Skeletal muscle cell (primary cell): ENCODE results near the gene LHX8.
"Not testable (repeated sequence)": the region's sequence is repeated elsewhere in the genome, so short reads cannot be mapped to it uniquely, and the experiment has no call there.

Experiments
- DNase-seq: peaks from one replicate; pipeline ENCODE4 v3.0.0-alpha.2; 2010; ENCODE audit warnings: low read depth
- H3K4me3 ChIP-seq: 2 replicates; pipeline ENCODE4 v1.5.1; 2011; ENCODE audit warnings: low read depth, mild to moderate bottlenecking, control low read depth, low read length, moderate library complexity

Gene LHX8

DNA sequence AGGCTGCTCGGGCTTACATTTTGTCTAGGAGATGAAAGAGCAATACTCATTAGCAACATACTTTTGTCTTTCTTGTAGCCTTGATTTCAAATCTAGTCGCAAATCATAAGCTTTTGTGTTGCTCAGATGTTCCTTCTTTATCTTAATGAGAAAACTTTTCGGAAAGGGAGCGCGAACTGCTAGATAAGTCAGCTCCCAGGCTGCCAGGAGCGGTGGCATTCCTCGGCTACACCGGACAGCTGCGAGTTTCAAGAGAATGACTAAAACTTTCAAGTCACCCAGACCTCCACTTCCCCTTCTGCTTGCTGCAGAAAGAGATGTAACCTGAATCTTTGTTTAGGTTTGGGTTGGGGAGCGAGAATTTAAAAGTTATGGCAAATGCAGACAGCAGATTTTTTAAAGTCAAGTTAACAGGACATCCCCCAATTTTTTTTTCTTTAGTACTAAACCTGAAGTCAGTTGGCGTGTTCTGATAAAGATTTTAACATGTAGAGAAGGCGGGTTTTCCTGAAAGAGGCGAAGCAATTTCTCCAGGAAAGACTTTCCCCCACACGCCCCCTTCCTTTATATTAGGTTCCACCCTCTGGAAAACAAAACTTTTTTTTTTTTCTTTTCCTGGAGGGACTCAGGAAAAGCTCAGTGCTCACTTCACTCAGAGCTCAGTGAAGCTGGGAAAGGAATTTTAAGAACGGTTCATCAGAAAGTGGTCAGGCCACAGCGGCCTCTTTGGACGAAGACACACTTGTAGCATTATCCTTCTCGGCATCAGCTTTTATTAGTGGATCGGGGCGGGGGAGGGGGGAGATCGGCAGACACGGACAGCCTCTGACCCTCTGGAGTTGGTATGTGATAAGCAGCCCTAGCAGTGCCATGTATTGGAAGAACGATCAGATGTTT lies at the start of gene LHX8:
Gene LHX8 (plus strand): TSS at position 639 of the 897 bp plus-strand sequence. CDS start 2,227 bp downstream, outside the sequence.
- DNase-seq: no peak
- no peak within 1 kb of the TSS for H3K4me3 ChIP-seq

DNA sequence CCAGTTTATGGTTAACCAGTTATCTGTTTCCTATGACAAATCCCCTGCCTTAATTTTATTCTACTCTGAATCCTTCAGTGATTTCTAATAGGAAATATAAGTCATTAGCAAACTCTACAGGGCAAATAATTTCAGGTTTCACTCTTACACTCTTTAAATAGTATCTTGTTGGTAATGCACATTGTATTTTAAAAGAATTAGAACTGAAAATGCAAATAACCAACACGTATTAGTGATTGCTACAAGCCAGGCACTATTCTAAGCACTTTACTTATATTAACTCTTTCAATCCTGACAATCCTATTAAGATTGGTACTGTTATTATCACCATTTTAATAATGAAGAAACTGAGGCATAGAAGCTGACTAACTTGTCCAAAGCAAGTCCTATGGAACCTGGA lies 48.3 kb upstream of the LHX8 start:
- H3K4me3 ChIP-seq: no peak overlapping the region
- DNase-seq: no peak

DNA sequence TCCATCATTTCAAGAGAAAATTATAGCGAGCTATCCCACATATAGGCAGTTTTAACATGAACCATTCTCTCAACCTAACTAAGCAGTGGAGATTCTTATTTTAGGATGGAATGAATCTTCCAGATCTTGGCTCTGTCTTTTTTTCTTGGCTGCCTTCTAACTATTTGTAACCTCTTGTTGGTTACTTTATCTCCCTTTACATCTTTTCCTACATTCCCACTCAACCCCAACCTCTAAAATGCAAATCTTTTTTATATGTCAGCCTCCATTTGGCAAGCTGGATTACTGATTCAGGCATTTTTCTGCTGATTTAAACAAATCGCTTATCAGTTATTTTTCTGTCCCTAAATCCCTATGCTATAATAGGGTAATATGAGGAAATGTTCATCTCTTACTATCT lies 46.9 kb upstream of the LHX8 start:
- H3K4me3 ChIP-seq: no peak overlapping the region

DNA sequence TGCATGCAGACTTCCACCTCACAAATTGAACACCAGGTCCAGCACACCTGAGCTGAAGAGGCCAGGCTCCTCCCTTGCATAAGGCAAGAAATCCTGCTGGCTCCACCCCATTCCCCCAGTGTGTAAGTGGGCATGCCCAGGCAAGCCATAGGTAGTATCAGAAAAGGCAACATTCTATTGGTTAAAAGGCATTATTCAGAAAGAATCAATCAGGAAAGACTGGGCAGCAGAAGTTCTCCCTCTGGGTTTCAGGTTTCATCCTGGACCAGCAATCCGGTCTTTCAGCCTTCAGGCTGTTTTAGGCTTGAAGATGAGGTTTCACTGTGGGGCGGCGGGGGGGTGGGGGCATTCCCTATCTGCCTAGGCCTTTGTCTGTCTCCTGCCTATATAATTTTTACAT lies 42.0 kb upstream of the LHX8 start:
- H3K4me3 ChIP-seq: no peak overlapping the region
- no peak for DNase-seq

More for the DNA sequence above, 46.9 kb upstream of the LHX8 start:
- no peak for DNase-seq

- DNase-seq: no peak
- H3K4me3 ChIP-seq: no peak overlapping the region
These were observed 36.5 kb upstream of the LHX8 start for GRCh38 chr1:75097654-75098053.

DNA sequence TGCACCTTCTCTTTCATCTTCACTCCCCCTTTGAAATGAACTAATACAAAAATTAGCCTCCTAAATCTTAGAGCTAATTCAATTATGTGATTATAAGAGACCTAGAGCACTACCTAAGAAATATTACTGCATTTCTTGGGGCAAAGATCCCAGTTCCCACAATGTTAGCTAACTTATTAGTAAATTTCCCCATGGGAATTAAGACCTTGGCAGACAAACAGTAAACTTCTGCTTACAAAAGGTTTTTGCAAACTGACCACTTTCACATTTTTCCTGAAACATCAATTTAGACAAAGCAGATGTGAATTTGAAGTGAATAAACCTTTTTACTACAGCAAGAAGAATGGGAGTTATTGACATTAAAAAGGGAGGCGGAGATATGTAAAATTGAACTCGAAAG lies 34.6 kb upstream of the LHX8 start:
- no peak overlapping the region for H3K4me3 ChIP-seq
- no peak for DNase-seq

DNA sequence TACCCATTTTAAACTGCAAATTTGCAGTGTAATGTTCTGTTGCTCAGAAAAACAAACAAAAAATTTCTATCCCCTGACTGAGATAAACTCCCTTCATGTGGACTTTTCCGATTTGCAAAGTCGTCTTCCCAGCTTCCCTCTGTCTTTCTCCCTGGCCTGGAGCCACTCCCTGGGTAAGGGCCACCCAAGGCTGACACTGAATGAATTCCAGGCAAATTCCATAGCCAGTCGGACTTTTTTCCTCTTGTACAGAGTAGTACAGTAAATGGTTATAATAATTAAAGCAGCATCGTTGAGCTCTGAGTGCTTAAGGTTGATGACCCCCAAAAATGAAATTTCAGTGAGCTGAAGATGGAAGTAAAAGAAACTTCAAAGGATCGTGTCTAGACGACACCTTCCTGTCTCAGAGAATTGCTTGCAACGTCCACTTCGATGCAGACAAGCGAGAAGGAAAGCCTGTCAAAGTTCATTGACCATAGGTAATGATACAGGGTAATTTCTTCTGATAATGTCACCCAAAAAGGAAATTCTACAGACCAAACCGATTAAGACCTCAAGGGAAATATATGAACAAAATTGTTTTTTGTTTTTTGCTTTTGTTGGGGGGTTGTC lies 33.6 kb upstream of the LHX8 start:
- DNase-seq: no peak
- no peak overlapping the region for H3K4me3 ChIP-seq

DNA sequence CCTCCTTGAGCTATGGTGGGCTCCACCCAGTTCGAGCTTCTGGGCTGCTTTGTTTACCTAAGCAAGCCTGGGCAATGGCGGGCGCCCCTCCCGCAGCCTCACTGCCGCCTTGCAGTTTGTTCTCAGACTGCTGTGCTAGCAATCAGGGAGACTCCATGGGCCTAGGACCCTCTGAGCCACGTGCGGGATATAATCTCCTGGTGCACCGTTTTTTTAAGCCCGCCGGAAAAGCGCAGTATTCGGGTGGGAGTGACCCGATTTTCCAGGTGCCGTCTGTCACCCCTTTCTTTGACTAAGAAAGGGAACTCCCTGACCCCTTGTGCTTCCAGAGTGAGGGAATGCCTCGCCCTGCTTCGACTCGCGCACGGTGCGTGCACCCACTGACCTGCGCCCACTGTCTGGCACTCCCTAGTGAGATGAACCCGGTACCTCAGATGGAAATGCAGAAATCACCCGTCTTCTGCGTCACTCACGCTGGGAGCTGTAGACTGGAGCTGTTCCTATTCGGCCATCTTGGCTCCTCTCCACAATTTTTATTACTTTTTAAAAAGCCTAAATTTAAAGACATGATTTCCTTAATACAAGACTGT lies 21.7 kb upstream of the LHX8 start:
- not testable (repeated sequence) for H3K4me3 ChIP-seq, DNase-seq

DNA sequence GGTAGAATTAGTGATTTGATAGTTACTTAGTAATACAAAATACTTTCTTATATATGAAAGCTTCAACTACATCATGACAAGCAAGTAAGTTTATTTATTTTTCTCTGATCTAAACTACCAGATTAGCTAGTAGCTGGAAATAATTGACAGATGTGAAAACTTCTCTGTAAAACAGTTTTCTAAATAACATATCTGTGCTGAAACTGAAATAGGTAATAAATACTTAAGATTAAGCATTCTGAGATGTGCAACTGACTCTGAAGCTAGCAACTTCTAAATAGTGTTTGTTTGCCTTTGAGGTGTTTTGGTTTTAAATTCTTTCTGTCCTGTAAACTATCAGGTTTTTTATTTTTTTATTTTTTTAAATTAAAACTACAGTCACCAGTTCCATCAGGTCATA lies 18.5 kb upstream of the LHX8 start:
- no peak overlapping the region for H3K4me3 ChIP-seq
- no peak for DNase-seq

DNA sequence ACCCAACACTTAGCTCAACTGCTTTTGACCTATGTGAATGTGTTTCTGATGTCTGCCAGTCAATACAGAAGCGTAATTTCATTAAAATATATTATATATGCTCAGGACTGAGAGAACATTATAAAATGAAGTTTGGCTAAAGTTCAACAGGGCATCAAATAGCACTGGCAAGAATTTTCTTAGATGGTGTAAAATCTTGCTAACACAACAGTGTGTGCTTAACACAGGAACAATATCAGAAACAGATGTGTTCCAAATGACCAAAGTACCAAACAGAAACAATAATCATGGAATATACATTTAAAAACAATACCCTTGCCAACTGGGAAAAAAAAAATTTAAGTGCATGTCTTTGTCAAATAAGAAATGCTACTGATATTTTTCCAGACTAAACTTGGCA lies 10.4 kb upstream of the LHX8 start:
- no peak for DNase-seq
- no peak overlapping the region for H3K4me3 ChIP-seq

GRCh38 chr1:75124510-75124909 lies 9.7 kb upstream of the LHX8 start:
- no peak for DNase-seq
- no peak overlapping the region for H3K4me3 ChIP-seq

- no peak for DNase-seq
- no peak overlapping the region for H3K4me3 ChIP-seq
These were observed 8.9 kb upstream of the LHX8 start for GRCh38 chr1:75125161-75125726.

DNA sequence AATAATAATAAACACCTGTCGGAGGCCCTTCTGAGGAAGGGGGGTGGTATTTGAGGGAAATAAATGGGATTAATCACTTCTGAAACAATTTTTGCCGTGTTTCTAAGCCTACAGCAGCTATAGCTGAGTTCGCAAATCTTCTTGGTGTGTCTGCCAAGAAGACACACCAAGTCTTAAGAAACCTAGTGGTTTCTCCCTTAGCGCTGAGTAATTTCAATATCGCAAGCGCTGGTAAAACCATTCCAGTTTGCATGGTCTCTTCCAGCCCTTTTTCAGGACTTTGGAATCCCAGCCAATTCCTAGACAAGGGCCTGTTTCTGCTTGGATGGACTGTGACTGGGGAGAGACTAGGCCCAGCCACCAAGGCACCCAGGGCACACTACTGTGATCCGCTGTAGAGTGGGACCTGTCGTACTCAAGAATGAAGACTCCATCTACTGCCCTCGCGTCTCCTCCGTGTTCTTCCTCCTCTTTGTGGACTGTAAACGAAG lies 7.5 kb upstream of the LHX8 start:
- no peak for DNase-seq
- H3K4me3 ChIP-seq: no peak overlapping the region

GRCh38 chr1:75127916-75128717 lies 6.1 kb upstream of the LHX8 start:
- no peak for DNase-seq
- H3K4me3 ChIP-seq: no peak overlapping the region

- H3K4me3 ChIP-seq: no peak overlapping the region
- no peak for DNase-seq
These were observed 4.6 kb upstream of the LHX8 start for GRCh38 chr1:75129660-75129982.

DNA sequence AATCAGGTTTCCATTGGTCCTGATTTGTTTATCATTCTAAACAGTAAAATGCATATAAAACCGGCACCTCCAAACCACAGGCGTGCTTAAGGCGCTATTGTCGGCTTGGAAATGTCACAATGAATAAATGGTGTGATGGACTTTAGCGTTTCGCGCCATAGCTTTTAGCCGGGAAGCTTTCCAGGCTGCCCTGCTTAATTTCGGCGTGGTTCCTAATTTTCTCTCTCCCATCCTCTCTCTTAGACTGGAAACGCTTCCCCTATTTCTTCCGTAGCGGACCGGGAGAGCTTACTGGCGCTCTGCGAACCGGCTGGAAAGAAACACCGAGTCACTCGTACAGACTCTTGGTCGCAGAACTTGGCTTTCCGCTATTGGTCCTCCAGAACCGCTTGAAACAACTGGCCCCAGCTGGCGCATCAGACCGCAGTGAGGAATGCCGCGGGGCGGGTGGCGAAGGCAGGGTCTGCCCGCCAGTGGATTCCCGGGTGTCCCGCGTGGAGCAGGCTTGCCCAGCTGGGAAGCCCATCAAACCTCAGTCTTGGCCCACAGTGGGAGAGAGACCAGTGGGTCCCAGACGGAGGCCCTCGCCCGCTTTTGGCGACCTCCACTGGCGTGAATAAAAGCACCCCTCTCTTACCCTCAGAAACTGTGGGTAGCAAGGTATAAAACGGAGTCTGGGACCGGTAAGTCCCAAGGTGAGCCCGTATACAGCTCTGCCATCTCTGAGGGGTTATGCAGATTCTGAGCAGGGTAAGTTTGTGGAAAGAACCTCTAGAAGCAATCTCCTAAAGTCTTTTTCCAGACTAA lies 4.0 kb upstream of the LHX8 start:
- H3K4me3 ChIP-seq: no peak overlapping the region
- no peak for DNase-seq

DNA sequence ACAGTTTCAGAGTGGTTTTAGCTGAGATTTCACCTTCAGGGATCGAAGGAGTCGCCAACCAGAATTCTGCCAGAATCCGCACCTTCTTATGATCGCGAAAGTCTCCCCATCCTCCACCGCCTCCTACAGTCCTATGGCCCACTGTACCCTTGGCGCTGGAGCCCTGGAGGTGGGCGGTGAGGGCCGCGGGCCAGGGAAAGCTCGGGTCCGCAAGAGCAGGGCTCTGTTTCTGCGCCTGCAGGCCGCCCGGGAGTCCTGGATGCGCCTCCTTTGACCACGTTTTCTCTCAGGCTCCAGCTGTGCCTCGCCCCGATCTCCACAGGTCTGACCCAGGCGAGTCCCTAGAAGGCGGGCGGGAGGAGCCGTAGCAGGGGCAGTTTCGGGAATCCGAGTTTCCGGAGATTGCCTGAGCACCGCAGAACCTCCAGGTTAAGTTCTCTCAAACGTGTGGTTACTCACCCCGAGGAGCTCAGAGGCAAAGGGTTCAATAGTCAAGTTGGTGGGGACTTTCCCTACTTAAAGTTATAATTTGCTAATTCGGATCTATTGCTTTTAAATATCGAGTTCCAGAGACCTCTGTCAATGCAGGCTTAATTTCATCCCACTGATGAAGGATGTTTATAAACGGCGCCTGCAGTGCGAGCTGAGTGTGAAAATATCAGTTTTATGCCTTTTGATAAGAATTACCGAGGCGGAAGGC lies 3.2 kb upstream of the LHX8 start:
- no peak for DNase-seq
- H3K4me3 ChIP-seq: no peak overlapping the region

- DNase-seq: no peak
- H3K4me3 ChIP-seq: no peak overlapping the region
These were observed 2.5 kb upstream of the LHX8 start for GRCh38 chr1:75131565-75132241.
